ENCODE results near the gene RDH14. TPM values are rescaled to one million over a fixed set of nuclear protein-coding genes. Genes with fewer than 3 reads are reported as not detected.

Gene RDH14
- total RNA-seq, 4 donors from 2014 or later = 11.8 to 24.4 (median 17.7) TPM

DNA sequence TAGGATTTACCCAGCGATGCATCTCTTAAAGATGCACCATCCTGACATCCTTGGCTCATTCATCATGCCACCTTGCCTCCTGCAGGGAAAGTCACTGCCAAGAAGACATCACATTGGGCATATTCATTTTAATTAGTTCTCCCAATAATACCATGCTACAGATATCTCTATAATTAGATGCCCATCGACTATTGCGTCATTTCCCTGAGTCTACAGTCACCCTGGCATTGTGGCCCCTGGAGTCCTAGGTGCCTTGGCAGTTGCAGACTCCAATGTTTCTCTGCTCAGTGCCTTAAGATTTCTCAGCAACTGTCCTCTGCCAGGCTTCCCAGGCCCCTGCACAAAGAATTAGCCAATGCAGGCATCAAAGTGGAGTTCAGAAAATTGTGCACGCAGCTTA, 32.6 kb downstream of the RDH14 start:
- no peak overlapping the region for H3K27ac ChIP-seq
- H3K36me3 ChIP-seq = no peaks in the 10 kb centered on the region
- WGBS, 2 donors = 68 to 74% methylated on average over 4 of the region's 4 CpGs
- no peaks in the 10 kb centered on the region for H3K4me1 ChIP-seq
- no peak overlapping the region for H3K4me3 ChIP-seq
- H3K9me3 ChIP-seq = no peaks in the 10 kb centered on the region
- intact Hi-C loops (cut with DNase I) = loop anchor here (10.0 kb wide), 1 partner anchor 217 kb away; no protein-coding TSS in a partner anchor
- no peak for TF ChIP-seq POLR2A (IDR thresholded peaks at IDR 0.05)
- TF ChIP-seq, protein P1, sequence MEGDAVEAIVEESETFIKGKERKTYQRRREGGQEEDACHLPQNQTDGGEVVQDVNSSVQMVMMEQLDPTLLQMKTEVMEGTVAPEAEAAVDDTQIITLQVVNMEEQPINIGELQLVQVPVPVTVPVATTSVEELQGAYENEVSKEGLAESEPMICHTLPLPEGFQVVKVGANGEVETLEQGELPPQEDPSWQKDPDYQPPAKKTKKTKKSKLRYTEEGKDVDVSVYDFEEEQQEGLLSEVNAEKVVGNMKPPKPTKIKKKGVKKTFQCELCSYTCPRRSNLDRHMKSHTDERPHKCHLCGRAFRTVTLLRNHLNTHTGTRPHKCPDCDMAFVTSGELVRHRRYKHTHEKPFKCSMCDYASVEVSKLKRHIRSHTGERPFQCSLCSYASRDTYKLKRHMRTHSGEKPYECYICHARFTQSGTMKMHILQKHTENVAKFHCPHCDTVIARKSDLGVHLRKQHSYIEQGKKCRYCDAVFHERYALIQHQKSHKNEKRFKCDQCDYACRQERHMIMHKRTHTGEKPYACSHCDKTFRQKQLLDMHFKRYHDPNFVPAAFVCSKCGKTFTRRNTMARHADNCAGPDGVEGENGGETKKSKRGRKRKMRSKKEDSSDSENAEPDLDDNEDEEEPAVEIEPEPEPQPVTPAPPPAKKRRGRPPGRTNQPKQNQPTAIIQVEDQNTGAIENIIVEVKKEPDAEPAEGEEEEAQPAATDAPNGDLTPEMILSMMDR (IDR thresholded peaks at IDR 0.05) = no peak
- no peaks in the 10 kb centered on the region for H3K27me3 ChIP-seq
- no peak for DNase-seq

DNA sequence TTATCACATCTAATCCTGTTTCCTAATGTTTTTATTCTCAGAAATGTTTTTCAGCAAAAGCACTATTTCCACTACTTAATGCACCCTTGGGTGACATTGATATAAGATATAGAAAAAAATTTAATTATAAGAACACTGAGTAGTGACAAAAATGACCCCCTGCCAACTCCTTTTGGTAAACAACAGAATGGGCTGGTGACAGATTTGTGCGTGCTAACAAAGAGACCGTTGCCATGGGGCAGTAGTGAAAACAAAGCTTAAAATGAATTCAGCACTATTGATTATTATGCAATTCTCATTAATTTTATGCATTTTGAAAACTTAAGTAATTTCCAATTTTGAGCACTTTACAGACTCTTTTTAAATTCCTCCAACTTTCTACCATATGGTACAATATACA, 33.1 kb downstream of the RDH14 start:
- H3K27ac ChIP-seq = no peak overlapping the region
- 66 to 85% methylated on average over 2 of the region's 2 CpGs for WGBS, 2 donors
- no peak overlapping the region for H3K4me3 ChIP-seq
- no peaks in the 10 kb centered on the region for H3K9me3 ChIP-seq
- no peak for DNase-seq
- intact Hi-C loops (cut with DNase I) = loop anchor here (10.0 kb wide), 1 partner anchor 217 kb away; no protein-coding TSS in a partner anchor
- H3K36me3 ChIP-seq = no peaks in the 10 kb centered on the region
- H3K4me1 ChIP-seq = no peaks in the 10 kb centered on the region
- no peaks in the 10 kb centered on the region for H3K27me3 ChIP-seq
- TF ChIP-seq, protein P1 (IDR thresholded peaks at IDR 0.05) = no peak
- no peak for TF ChIP-seq POLR2A (IDR thresholded peaks at IDR 0.05)

DNA sequence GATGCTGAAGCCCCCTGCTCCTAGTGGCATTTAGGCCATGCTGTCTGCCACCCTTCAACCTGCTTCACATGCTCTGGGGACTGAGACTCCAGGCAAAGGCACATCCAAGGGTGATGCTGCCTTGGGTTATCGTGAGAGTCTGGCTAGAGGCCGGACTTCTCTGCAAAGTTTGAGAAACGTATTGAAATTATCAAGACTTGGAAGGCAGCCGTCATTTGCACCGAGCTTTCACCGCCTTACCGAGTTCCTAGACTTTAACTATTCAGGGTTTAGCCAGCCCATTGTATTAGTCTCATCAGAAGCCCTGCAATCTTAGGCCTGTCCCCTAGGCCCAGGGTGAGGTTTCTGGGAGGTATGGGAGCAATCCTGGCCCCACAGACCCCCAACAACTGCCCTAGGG, 34.0 kb downstream of the RDH14 start:
- Histone ChIP-seq H3K4me1 (no peaks in the 10 kb centered on the region), H3K27ac (no peak overlapping the region), H3K27me3 (no peaks in the 10 kb centered on the region), H3K36me3 (no peaks in the 10 kb centered on the region), H3K4me3 (no peak overlapping the region), H3K9me3 (no peaks in the 10 kb centered on the region)
- no peak for DNase-seq
- intact Hi-C loops (cut with DNase I) = loop anchor here (10.0 kb wide), 1 partner anchor 218 kb away; no protein-coding TSS in a partner anchor
- WGBS, 2 donors = 79 to 92% methylated on average over 6 to 7 of the region's 7 CpGs
- TF ChIP-seq POLR2A (IDR thresholded peaks at IDR 0.05) = no peak
- TF ChIP-seq, protein P1 (IDR thresholded peaks at IDR 0.05) = no peak

DNA sequence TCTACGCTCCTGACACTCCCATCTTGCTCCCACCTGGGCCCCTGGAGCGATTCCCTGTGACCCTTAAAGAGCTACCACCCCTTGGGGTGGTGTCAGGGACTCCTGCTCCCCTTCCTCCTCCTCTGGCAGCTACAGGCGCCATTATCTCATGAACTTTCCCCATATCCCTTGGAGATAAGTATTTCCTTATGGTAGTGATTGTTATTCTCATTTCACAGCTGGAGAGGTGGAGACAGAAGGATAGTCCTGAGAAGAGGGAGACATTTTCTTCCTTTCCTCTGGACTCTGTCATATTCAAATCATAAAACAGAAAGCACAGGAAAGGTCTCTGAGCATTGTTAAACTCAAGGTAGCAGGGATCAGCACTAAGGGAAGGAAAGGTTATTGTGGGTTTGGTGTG, 34.6 kb downstream of the RDH14 start:
- TF ChIP-seq POLR2A (IDR thresholded peaks at IDR 0.05) = no peak
- TF ChIP-seq, protein P1 (IDR thresholded peaks at IDR 0.05) = no peak
- 85 to 86% methylated on average over 3 of the region's 3 CpGs for WGBS, 2 donors
- H3K4me3 ChIP-seq = no peak overlapping the region

DNA sequence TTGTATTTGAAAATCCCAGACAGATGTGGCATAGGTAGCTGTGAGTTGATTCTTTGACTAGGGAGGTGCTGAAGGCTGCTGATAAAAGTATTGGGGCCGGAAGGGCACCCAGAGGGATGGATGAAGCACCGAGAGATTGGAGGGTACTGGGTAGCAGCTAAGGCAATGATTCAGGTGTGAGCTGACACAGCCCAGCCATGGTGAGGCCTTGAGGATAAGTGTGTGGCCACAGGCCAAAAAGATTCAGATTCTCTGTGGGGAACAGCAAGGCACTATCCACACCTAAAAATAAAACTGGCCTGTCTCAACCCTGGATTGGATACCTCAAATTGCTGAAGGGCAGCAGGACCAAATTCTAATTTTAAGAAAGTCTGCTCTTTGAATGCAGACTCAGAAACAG, 35.2 kb downstream of the RDH14 start:
- Histone ChIP-seq H3K4me1 (peaks cover 0 to 8% (median 0%) of the 10 kb centered on the region in 3 donors), H3K9me3 (no peaks in the 10 kb centered on the region), H3K36me3 (no peaks in the 10 kb centered on the region), H3K27me3 (no peaks in the 10 kb centered on the region), H3K4me3 (no peak overlapping the region), H3K27ac (no peak overlapping the region)
- no peak for DNase-seq
- intact Hi-C loops (cut with DNase I) = loop anchor here (10.0 kb wide), 1 partner anchor 220 kb away; no protein-coding TSS in a partner anchor
- TF ChIP-seq POLR2A (IDR thresholded peaks at IDR 0.05) = no peak
- TF ChIP-seq, protein P1 (IDR thresholded peaks at IDR 0.05) = no peak
- 73 to 100% methylated on average over 2 of the region's 2 CpGs for WGBS, 2 donors

More for the DNA sequence above, 34.6 kb downstream of the RDH14 start:
- no peak overlapping the region for H3K27ac ChIP-seq
- H3K9me3 ChIP-seq = no peaks in the 10 kb centered on the region
- H3K36me3 ChIP-seq = no peaks in the 10 kb centered on the region
- no peak for DNase-seq
- intact Hi-C loops (cut with DNase I) = loop anchor here (10.0 kb wide), 1 partner anchor 219 kb away; no protein-coding TSS in a partner anchor
- H3K4me1 ChIP-seq = peaks cover 0 to 2% (median 0%) of the 10 kb centered on the region in 3 donors
- H3K27me3 ChIP-seq = no peaks in the 10 kb centered on the region
